ENCODE measurements around the gene LRRC71.

DNA sequence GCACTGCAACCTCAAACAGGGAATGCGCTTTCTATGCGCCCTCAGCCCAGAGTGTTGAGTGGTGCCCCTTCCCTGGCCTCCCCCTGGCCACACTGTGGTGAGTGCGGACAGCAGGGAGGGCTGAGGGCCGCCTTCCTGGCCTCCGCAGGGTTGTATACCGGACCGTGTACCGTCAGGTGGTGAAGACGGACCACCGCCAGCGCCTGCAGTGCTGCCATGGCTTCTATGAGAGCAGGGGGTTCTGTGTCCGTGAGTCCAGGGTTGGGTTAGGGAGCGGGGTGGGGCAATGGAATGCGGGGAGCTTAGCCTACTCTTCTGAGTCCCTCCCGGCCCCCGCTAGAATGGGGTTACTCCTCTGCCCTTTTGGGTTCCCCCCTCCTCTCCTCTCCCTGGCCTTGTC is 15.3 kb upstream of the LRRC71 start:
- TF ChIP-seq POLR2A (IDR thresholded peaks at IDR 0.05; ENCODE audit: low read length) (no peak), GATA1 (IDR thresholded peaks at IDR 0.05; ENCODE audit: low read depth, low read length) (no peak)

Measured in erythroblast (primary cell).